HepG2 (cell line): ENCODE measurements around the gene SKIDA1. TPM values are rescaled to one million over a fixed set of nuclear protein-coding genes. Genes with fewer than 3 reads are reported as not detected.
A peak's percentile ranks its signal among the peaks of the same experiment; 100 is the strongest.

ENCODE experiments used
- CENPT ChIP-seq: sonication (generic); formaldehyde crosslinking; IDR thresholded peaks from 2 replicates; pipeline ENCODE4 v1.8.0; 2022; ENCODE audit warnings: low read depth, mild to moderate bottlenecking, moderate library complexity, missing genetic modification reagents
- GABPA ChIP-seq, 2 experiments: IDR thresholded peaks; 2 replicates each; pipeline ENCODE4 v1.6.1; 2011 to 2016; ENCODE audit warnings: low read depth in 2 of 2, low read length in 1 of 2, missing biosample characterization in 1 of 2, missing genetic modification characterization in 1 of 2
- ISL2 ChIP-seq: sonication (generic); formaldehyde crosslinking; IDR thresholded peaks from 2 replicates; pipeline ENCODE4 v1.5.0; 2020; ENCODE audit warnings: missing genetic modification reagents
- NONO ChIP-seq, 2 experiments: fragments of 450-650 bp in 1 of 2; sonication (generic) in 1 of 2; formaldehyde crosslinking in 1 of 2; IDR thresholded peaks in 1 of 2; conservative IDR thresholded peaks in 1 of 2; 2 replicates each; pipeline versions ENCODE4 v1.6.1 to v1.8.0; 2017 to 2022; ENCODE audit warnings: mild to moderate bottlenecking in 1 of 2, missing genetic modification reagents in 1 of 2, moderate library complexity in 1 of 2
- RAD51 ChIP-seq: fragments of 450-650 bp; IDR thresholded peaks from 2 replicates; pipeline ENCODE4 v1.6.1; 2016; ENCODE audit warnings: borderline replicate concordance
- RERE ChIP-seq: IDR thresholded peaks from 2 replicates; pipeline ENCODE4 v1.6.1; 2016; ENCODE audit warnings: low read depth, missing genetic modification reagents, missing compliant biosample characterization
- TBX2 ChIP-seq: sonication (generic); formaldehyde crosslinking; IDR thresholded peaks from 2 replicates; pipeline ENCODE4 v1.5.0; 2020; ENCODE audit warnings: missing genetic modification reagents, mild to moderate bottlenecking, borderline replicate concordance
- YY1 ChIP-seq: IDR thresholded peaks from 2 replicates; pipeline ENCODE4 v1.6.1; 2011; ENCODE audit warnings: low read length, low read depth, moderate library complexity, mild to moderate bottlenecking; ENCODE audit not compliant: insufficient read depth, insufficient replicate concordance
- ZBTB10 ChIP-seq: sonication (generic); formaldehyde crosslinking; IDR thresholded peaks from 2 replicates; pipeline ENCODE4 v1.4.0; 2020; ENCODE audit warnings: missing genetic modification reagents, borderline replicate concordance
- ZBTB2 ChIP-seq: sonication (generic); formaldehyde crosslinking; IDR thresholded peaks from 2 replicates; pipeline ENCODE4 v1.8.0; 2022; ENCODE audit warnings: low read depth, missing genetic modification reagents
- ZC3H4 ChIP-seq: sonication (generic); formaldehyde crosslinking; IDR thresholded peaks from 2 replicates; pipeline ENCODE4 v1.4.0; 2020; ENCODE audit warnings: missing genetic modification reagents, borderline replicate concordance
- ZNF124 ChIP-seq: sonication (generic); formaldehyde crosslinking; IDR thresholded peaks from 2 replicates; pipeline ENCODE4 v1.4.0; 2020; ENCODE audit warnings: missing genetic modification reagents
- ZNF543 ChIP-seq: sonication (generic); formaldehyde crosslinking; IDR thresholded peaks from 2 replicates; pipeline ENCODE4 v1.4.0; 2020; ENCODE audit warnings: mild to moderate bottlenecking, missing genetic modification reagents
- polyA plus RNA-seq, 8 experiments: library from polyadenylated mRNA; depleted of rRNA in 3 of 8; stranded (reverse) in 7 of 8; unstranded in 1 of 8; fragments of >200 nt; fragmentation: Illumina TruSeq in 4 of 8; extraction: Trizol in 4 of 8; gene quantifications; 2 replicates each; pipeline versions ENCODE4 v1.2.1 to v1.2.3, GENCODE V29; 2011 to 2016; ENCODE audit warnings: low read depth in 4 of 8, missing spikeins in 1 of 8, mixed read lengths in 1 of 8; ENCODE audit not compliant: insufficient read depth in 1 of 8
- total RNA-seq, 5 experiments: library from RNA; depleted of rRNA; stranded (reverse); fragments of >200 nt; fragmentation: Illumina TruSeq; extraction: Trizol; gene quantifications; 2 replicates each; pipeline ENCODE4 v1.2.3, GENCODE V29; 2016; ENCODE audit warnings: low read depth in 1 of 5
- TF ChIP-seq, protein P1 (sequence below): sonication (generic); formaldehyde crosslinking; IDR thresholded peaks from 2 replicates; pipeline ENCODE4 v1.8.0; 2022; ENCODE audit warnings: missing genetic modification reagents, mild to moderate bottlenecking, borderline replicate concordance
- TF ChIP-seq, protein P2 (sequence below): sonication (generic); formaldehyde crosslinking; IDR thresholded peaks from 2 replicates; pipeline ENCODE4 v1.8.1; 2023; ENCODE audit warnings: missing genetic modification reagents, inconsistent platforms, borderline replicate concordance

The SKIDA1 gene
- total and polyA plus RNA-seq, 2 of the 13 experiments (the other 11 are each of a cell fraction or from before 2014, with no cell fraction given) = 0.73 to 1.5 TPM

DNA sequence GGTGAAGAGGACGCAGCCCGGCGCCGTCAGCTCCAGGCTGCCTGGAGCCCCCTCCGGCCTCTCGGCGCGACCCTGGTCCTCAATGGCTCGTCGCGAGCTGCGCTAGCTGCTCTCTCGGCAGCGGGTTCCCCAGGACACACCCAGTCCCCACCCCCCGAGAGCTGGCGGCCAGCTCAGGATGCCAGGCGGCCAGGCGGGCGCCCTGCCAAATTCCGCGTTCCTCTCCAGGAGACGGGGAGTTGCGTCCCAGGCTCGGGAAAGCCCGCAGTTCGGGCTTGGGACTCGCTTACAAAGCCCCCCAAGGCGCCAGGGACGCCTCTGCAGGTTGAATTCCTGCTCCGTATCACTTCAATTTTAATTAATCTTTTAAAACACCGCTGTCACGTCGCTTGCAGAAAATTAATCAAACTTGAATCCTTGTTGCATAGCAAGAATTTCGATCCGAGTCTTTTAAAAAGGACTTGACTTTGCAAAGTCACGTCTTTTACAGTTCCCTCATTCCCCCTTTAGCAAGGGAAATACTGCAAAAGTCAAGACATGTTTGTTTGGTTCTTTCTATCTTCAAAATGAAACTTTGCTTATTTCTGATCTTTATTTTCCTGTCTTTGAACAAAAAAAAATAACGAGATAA lies 28.2 kb downstream of the SKIDA1 start (continued):
- TF ChIP-seq RERE (CRISPR knock-in tag) = peak; percentile 39; the same call in 1 of the 2 replicates
- TF ChIP-seq NONO (IDR thresholded peaks at IDR 0.05) = no peak
- TF ChIP-seq NONO (CRISPR knock-in tag; conservative IDR thresholded peaks at IDR 0.05) = peak; percentile 29; the same call in 1 of the 2 replicates
- no peak; the same call in 1 of the 2 replicates for TF ChIP-seq ZBTB2 (CRISPR knock-in tag)
- TF ChIP-seq ISL2 = 0 out of 2 replicates have a peak, but pooled peaks have one; percentile 30
- TF ChIP-seq GABPA (IDR thresholded peaks at IDR 0.05; ENCODE audit: low read depth, low read length) = no peak
- peak; percentile 33; the same call in 1 of the 2 replicates for TF ChIP-seq GABPA (CRISPR knock-in tag; IDR thresholded peaks at IDR 0.05; ENCODE audit: low read depth)
- TF ChIP-seq RAD51 = no peak
- no peak for TF ChIP-seq TBX2
- TF ChIP-seq, protein P1, sequence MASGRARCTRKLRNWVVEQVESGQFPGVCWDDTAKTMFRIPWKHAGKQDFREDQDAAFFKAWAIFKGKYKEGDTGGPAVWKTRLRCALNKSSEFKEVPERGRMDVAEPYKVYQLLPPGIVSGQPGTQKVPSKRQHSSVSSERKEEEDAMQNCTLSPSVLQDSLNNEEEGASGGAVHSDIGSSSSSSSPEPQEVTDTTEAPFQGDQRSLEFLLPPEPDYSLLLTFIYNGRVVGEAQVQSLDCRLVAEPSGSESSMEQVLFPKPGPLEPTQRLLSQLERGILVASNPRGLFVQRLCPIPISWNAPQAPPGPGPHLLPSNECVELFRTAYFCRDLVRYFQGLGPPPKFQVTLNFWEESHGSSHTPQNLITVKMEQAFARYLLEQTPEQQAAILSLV (CRISPR knock-in tag) = no peak
- TF ChIP-seq ZBTB10 (CRISPR knock-in tag) = peak; percentile 77; the same call in 1 of the 2 replicates
- TF ChIP-seq CENPT (CRISPR knock-in tag) = no peak
- TF ChIP-seq, protein P2, sequence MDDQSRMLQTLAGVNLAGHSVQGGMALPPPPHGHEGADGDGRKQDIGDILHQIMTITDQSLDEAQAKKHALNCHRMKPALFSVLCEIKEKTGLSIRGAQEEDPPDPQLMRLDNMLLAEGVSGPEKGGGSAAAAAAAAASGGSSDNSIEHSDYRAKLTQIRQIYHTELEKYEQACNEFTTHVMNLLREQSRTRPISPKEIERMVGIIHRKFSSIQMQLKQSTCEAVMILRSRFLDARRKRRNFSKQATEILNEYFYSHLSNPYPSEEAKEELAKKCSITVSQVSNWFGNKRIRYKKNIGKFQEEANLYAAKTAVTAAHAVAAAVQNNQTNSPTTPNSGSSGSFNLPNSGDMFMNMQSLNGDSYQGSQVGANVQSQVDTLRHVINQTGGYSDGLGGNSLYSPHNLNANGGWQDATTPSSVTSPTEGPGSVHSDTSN (CRISPR knock-in tag) = no peak
- TF ChIP-seq ZC3H4 = no peak
- TF ChIP-seq ZNF543 (CRISPR knock-in tag) = no peak
- no peak for TF ChIP-seq ZNF124 (CRISPR knock-in tag)
- peak; percentile 51 for TF ChIP-seq YY1
